Measurements from ENCODE around the gene KCNJ16. TPM values are rescaled to one million over a fixed set of nuclear protein-coding genes. Genes with fewer than 3 reads are reported as not detected.

KCNJ16 gene
- total and polyA plus RNA-seq, 4 donors, result 0.35 to 4.0 (median 1.3) TPM

- H3K36me3 ChIP-seq (ENCODE audit: control insufficient read depth in 4 of 4, insufficient read depth in 4 of 4, low read length in 4 of 4), result no peaks in the 10 kb centered on the region
- ATAC-seq (ENCODE audit: insufficient read depth, low FRiP score), result no peak
- 47 to 53% methylated on average over 5 of the region's 5 CpGs for WGBS, 2 donors
- peak; percentile 18 to 77 (median 48) for DNase-seq
- no peak overlapping the region for H3K4me3 ChIP-seq
- no peaks in the 10 kb centered on the region for H3K9me3 ChIP-seq (ENCODE audit: control insufficient read depth in 4 of 4, insufficient read depth in 3 of 4, low read length in 3 of 4)
- peaks cover 0 to 10% (median 0%) of the 10 kb centered on the region in 5 donors for H3K4me1 ChIP-seq (ENCODE audit: control insufficient read depth in 5 of 5, insufficient read depth in 5 of 5, low read length in 5 of 5)
- H3K9ac ChIP-seq (ENCODE audit: insufficient read depth in 1 of 2, low read length in 2 of 2), result no peak overlapping the region
- H3K27me3 ChIP-seq (ENCODE audit: control insufficient read depth in 3 of 3, insufficient read depth in 3 of 3, low read length in 2 of 3), result no peaks in the 10 kb centered on the region
- no peak overlapping the region for H3K27ac ChIP-seq (ENCODE audit: low read depth in 1 of 2, low read length in 1 of 2)
- no peak for TF ChIP-seq CTCF (IDR thresholded peaks at IDR 0.05; ENCODE audit: control extremely low read depth, extremely low read depth)
Observed at GRCh38 chr17:70072546-70073309, 2.3 kb upstream of the KCNJ16 start.

- 81 to 89% methylated on average over 5 of the region's 5 CpGs for WGBS, 2 donors
- no peak overlapping the region for H3K4me3 ChIP-seq
- no peaks in the 10 kb centered on the region for H3K9me3 ChIP-seq (ENCODE audit: control insufficient read depth in 4 of 4, insufficient read depth in 3 of 4, low read length in 3 of 4)
- H3K4me1 ChIP-seq (ENCODE audit: control insufficient read depth in 5 of 5, insufficient read depth in 5 of 5, low read length in 5 of 5), result peaks cover 0 to 10% (median 0%) of the 10 kb centered on the region in 5 donors
- no peak overlapping the region for H3K9ac ChIP-seq (ENCODE audit: insufficient read depth in 1 of 2, low read length in 2 of 2)
- ATAC-seq (ENCODE audit: insufficient read depth, low FRiP score) (no peak), DNase-seq (no peak)
- no peaks in the 10 kb centered on the region for H3K36me3 ChIP-seq (ENCODE audit: control insufficient read depth in 4 of 4, insufficient read depth in 4 of 4, low read length in 4 of 4)
- no peaks in the 10 kb centered on the region for H3K27me3 ChIP-seq (ENCODE audit: control insufficient read depth in 3 of 3, insufficient read depth in 3 of 3, low read length in 2 of 3)
- no peak overlapping the region for H3K27ac ChIP-seq (ENCODE audit: low read depth in 1 of 2, low read length in 1 of 2)
- TF ChIP-seq CTCF (IDR thresholded peaks at IDR 0.05; ENCODE audit: control extremely low read depth, extremely low read depth), result no peak
Observed at GRCh38 chr17:70073310-70073709, 1.7 kb upstream of the KCNJ16 start.

GRCh38 chr17:70073799-70074198, 1.2 kb upstream of the KCNJ16 start:
- WGBS, 2 donors, result 67 to 73% methylated on average over 3 of the region's 3 CpGs
- Histone ChIP-seq H3K9me3 (ENCODE audit: control insufficient read depth in 4 of 4, insufficient read depth in 3 of 4, low read length in 3 of 4) (no peaks in the 10 kb centered on the region), H3K9ac (ENCODE audit: insufficient read depth in 1 of 2, low read length in 2 of 2) (no peak overlapping the region), H3K4me1 (ENCODE audit: control insufficient read depth in 5 of 5, insufficient read depth in 5 of 5, low read length in 5 of 5) (peaks cover 0 to 10% (median 0%) of the 10 kb centered on the region in 5 donors), H3K27ac (ENCODE audit: low read depth in 1 of 2, low read length in 1 of 2) (no peak overlapping the region), H3K4me3 (no peak overlapping the region), H3K27me3 (ENCODE audit: control insufficient read depth in 3 of 3, insufficient read depth in 3 of 3, low read length in 2 of 3) (no peaks in the 10 kb centered on the region), H3K36me3 (ENCODE audit: control insufficient read depth in 4 of 4, insufficient read depth in 4 of 4, low read length in 4 of 4) (no peaks in the 10 kb centered on the region)
- no peak for TF ChIP-seq CTCF (IDR thresholded peaks at IDR 0.05; ENCODE audit: control extremely low read depth, extremely low read depth)
- DNase-seq, result no peak
- no peak for ATAC-seq (ENCODE audit: insufficient read depth, low FRiP score)

Data from lung (tissue), 12 donors.